Stimulated activated naive B cell treated with anti-CD40 and anti-IgM and Interleukin-4, amounts not matched to agents 10 μg/mL and 1 μg/mL and 100 μg/mL, for 72 hours (primary cell): ENCODE data around the gene ATXN1L.

Source experiments
- ATAC-seq, 2 donors: fragments of 150-1000 bp; cut with Tn5 transposase; replicated peaks; 2 replicates each; pipeline ENCODE4 v1.10.0; 2021; ENCODE audit warnings: moderate library complexity in 1 of 2
- DNase-seq: peaks from one replicate; pipeline ENCODE4 v3.0.0; 2021
- H3K27ac Mint-ChIP-seq: one replicate; pipeline ENCODE4 v1.8.0; 2022; ENCODE audit warnings: mild to moderate bottlenecking, mixed read lengths
- H3K27me3 Mint-ChIP-seq, 2 donors: one replicate each; pipeline ENCODE4 v1.8.0; 2022; ENCODE audit warnings: mixed read lengths in 2 of 2
- H3K36me3 Mint-ChIP-seq, 2 donors: one replicate each; pipeline ENCODE4 v1.8.0; 2022; ENCODE audit warnings: mixed read lengths in 2 of 2, mild to moderate bottlenecking in 1 of 2
- H3K4me1 Mint-ChIP-seq, 2 donors: one replicate each; pipeline ENCODE4 v1.8.0; 2022; ENCODE audit warnings: mixed read lengths in 2 of 2, mild to moderate bottlenecking in 1 of 2
- H3K4me3 Mint-ChIP-seq, 2 donors: one replicate each; pipeline ENCODE4 v1.8.0; 2022; ENCODE audit warnings: mild to moderate bottlenecking in 2 of 2, mixed read lengths in 2 of 2, moderate library complexity in 1 of 2
- H3K9me3 Mint-ChIP-seq, 2 donors: one replicate each; pipeline ENCODE4 v1.8.0; 2022; ENCODE audit warnings: mixed read lengths in 2 of 2, mild to moderate bottlenecking in 1 of 2

ATXN1L gene

DNA sequence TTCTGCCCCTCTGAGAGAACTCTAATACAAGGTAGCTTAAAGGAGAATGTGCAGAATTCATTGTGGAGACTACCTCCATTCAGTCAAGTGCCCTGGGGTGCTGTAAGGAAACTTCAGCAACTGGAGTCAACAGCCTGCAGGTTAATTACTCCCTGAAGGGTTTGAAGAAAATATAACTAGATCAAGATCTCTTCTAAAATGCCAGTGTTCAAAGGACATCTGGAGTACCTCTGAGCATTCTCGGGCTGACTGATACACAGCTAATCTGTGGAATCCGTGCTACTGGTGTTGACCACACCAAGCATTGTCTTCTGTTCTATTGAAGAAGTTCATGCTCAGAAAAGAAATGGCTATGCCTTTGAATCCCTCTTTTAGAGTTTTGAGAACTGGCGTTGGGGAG lies 11.5 kb upstream of the ATXN1L start:
- Mint-ChIP-seq H3K9me3 (no peaks in the 10 kb centered on the region), H3K27me3 (no peaks in the 10 kb centered on the region), H3K4me1 (no peaks in the 10 kb centered on the region), H3K36me3 (no peaks in the 10 kb centered on the region), H3K27ac (no peak overlapping the region), H3K4me3 (no peak overlapping the region)
- no peak for ATAC-seq
- DNase-seq: no peak

DNA sequence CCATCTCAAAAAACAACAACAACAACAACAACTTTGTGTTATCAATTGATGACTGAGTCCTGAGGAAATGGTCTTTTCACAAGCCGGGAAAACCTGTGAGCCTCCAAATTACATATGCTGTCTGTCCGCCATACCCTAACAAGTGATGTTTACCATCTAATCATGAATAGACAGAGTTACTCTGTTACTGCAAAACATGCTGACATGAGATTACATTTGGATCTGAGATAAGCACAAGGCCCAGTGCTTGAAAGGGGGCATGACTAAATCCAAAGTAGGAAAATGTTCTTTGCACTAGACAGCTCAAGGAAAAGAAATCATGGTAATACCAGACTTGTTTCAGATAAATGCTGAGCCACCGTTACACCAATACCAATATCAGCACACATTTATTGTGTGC lies 8.6 kb upstream of the ATXN1L start:
- no peaks in the 10 kb centered on the region for H3K27me3 Mint-ChIP-seq
- H3K36me3 Mint-ChIP-seq: no peaks in the 10 kb centered on the region
- DNase-seq (no peak), ATAC-seq (no peak)
- no peak overlapping the region for H3K4me3 Mint-ChIP-seq
- H3K4me1 Mint-ChIP-seq: peaks cover 5% of the 10 kb centered on the region in 2 donors
- no peak overlapping the region for H3K27ac Mint-ChIP-seq
- no peaks in the 10 kb centered on the region for H3K9me3 Mint-ChIP-seq

DNA sequence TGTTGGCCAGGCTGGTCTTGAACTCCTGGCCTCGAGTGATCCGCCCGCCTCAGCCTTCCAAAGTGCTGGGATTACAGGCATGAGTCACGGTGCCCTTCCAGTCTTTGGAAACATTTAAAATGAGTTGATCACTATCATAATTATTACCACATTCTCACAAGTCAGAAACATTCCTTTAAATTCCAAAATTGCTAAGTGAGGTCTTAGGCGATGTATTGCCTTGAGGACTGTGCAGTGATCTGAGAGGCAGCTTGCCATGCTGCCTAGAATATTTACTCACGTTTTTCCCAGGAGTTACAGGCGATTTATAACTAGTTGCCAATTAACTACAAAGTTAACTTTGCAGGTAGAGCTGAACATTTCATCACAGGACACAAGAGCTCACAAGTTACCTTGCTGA lies 5.7 kb upstream of the ATXN1L start:
- DNase-seq (no peak), ATAC-seq (no peak)
- no peaks in the 10 kb centered on the region for H3K36me3 Mint-ChIP-seq
- H3K27me3 Mint-ChIP-seq: no peaks in the 10 kb centered on the region
- no peaks in the 10 kb centered on the region for H3K9me3 Mint-ChIP-seq
- no peak overlapping the region for H3K4me3 Mint-ChIP-seq
- no peak overlapping the region for H3K27ac Mint-ChIP-seq
- H3K4me1 Mint-ChIP-seq: peaks cover 19 to 25% of the 10 kb centered on the region in 2 donors

GRCh38 chr16:71843572-71843971 lies 2.2 kb upstream of the ATXN1L start:
- ATAC-seq (no peak), DNase-seq (no peak)
- H3K27me3 Mint-ChIP-seq: no peaks in the 10 kb centered on the region
- H3K4me1 Mint-ChIP-seq: peaks cover 34 to 55% of the 10 kb centered on the region in 2 donors
- no peaks in the 10 kb centered on the region for H3K9me3 Mint-ChIP-seq
- H3K36me3 Mint-ChIP-seq: peaks cover 7% of the 10 kb centered on the region in 2 donors
- H3K27ac Mint-ChIP-seq: peak overlapping the region; percentile 56
- H3K4me3 Mint-ChIP-seq: no peak overlapping the region

GRCh38 chr16:71846431-71846830 lies 655 bp downstream of the ATXN1L start:
- no peaks in the 10 kb centered on the region for H3K9me3 Mint-ChIP-seq
- no peaks in the 10 kb centered on the region for H3K27me3 Mint-ChIP-seq
- ATAC-seq (no peak), DNase-seq (no peak)
- peak overlapping the region; percentile 92 to 94 for H3K4me3 Mint-ChIP-seq
- H3K27ac Mint-ChIP-seq: peak overlapping the region; percentile 99
- H3K4me1 Mint-ChIP-seq: peaks cover 40 to 58% of the 10 kb centered on the region in 2 donors
- H3K36me3 Mint-ChIP-seq: peaks cover 19 to 30% of the 10 kb centered on the region in 2 donors

GRCh38 chr16:71847096-71847495 lies 1.3 kb downstream of the ATXN1L start:
- Mint-ChIP-seq H3K27ac (peak overlapping the region; percentile 99), H3K9me3 (no peaks in the 10 kb centered on the region), H3K27me3 (no peaks in the 10 kb centered on the region), H3K4me1 (peaks cover 42 to 61% of the 10 kb centered on the region in 2 donors), H3K36me3 (peaks cover 22 to 36% of the 10 kb centered on the region in 2 donors), H3K4me3 (peak overlapping the region; percentile 92 to 94)
- DNase-seq (no peak), ATAC-seq (no peak)

GRCh38 chr16:71848622-71849021 lies 2.8 kb downstream of the ATXN1L start:
- ATAC-seq: no peak
- H3K27me3 Mint-ChIP-seq: no peaks in the 10 kb centered on the region
- H3K4me1 Mint-ChIP-seq: peaks cover 44 to 64% of the 10 kb centered on the region in 2 donors
- H3K9me3 Mint-ChIP-seq: no peaks in the 10 kb centered on the region
- peaks cover 30 to 49% of the 10 kb centered on the region in 2 donors for H3K36me3 Mint-ChIP-seq
- H3K4me3 Mint-ChIP-seq: no peak overlapping the region
- H3K27ac Mint-ChIP-seq: no peak overlapping the region
- DNase-seq: no peak

DNA sequence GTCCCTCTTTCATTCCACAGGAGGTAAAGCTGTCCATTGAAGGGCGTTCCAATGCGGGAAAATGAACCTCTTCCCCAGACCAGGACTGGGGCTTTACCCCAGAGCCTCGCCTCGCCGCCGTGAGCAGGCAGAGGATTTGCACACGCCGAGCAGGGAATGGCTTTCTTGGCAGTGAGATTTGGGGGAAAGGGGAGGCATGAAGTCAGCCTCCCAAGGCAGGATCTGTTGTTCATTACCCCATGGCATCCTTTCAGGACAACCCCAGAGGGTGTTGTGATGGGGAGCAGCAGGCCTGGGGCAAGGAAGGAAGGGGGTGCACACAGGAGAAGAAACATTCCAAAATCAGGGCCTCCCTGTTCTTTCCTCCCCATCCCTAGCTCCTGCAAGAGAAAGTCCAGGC lies 6.0 kb downstream of the ATXN1L start:
- peaks cover 42 to 66% of the 10 kb centered on the region in 2 donors for H3K36me3 Mint-ChIP-seq
- no peak overlapping the region for H3K4me3 Mint-ChIP-seq
- ATAC-seq (no peak), DNase-seq (no peak)
- H3K9me3 Mint-ChIP-seq: no peaks in the 10 kb centered on the region
- peaks cover 57 to 69% of the 10 kb centered on the region in 2 donors for H3K4me1 Mint-ChIP-seq
- peak overlapping the region; percentile 37 for H3K27ac Mint-ChIP-seq
- H3K27me3 Mint-ChIP-seq: no peaks in the 10 kb centered on the region

- ATAC-seq (no peak), DNase-seq (no peak)
- Mint-ChIP-seq H3K27me3 (no peaks in the 10 kb centered on the region), H3K4me3 (no peak overlapping the region), H3K4me1 (peaks cover 55 to 68% of the 10 kb centered on the region in 2 donors), H3K27ac (peak overlapping the region; percentile 37), H3K9me3 (no peaks in the 10 kb centered on the region), H3K36me3 (peaks cover 42 to 66% of the 10 kb centered on the region in 2 donors)
These were observed 6.4 kb downstream of the ATXN1L start for GRCh38 chr16:71852158-71852557.

- peaks cover 54 to 68% of the 10 kb centered on the region in 2 donors for H3K4me1 Mint-ChIP-seq
- no peak overlapping the region for H3K4me3 Mint-ChIP-seq
- peaks cover 46 to 70% of the 10 kb centered on the region in 2 donors for H3K36me3 Mint-ChIP-seq
- H3K9me3 Mint-ChIP-seq: no peaks in the 10 kb centered on the region
- peak overlapping the region; percentile 90 for H3K27ac Mint-ChIP-seq
- DNase-seq (no peak), ATAC-seq (no peak)
- H3K27me3 Mint-ChIP-seq: no peaks in the 10 kb centered on the region
These were observed 6.8 kb downstream of the ATXN1L start for GRCh38 chr16:71852561-71852960.

DNA sequence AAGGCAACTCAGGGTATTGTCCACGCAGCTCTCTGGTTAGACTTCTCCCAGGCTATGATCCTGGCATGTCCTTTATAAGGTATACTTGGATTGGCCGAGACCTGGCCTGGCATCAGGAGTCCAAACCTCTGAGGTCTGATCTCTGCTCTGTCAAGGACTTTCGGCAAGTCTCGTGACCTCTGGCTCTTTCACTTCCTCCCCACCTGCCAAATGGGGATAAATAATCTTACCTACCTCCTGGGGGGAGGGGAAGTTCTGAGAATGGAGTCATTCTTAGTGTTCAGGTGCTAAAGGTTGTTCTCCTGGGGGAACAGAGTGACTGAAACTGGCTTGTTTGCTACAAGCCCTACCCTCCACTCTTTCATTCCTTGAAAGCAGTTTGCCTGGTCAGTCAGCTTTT lies 7.6 kb downstream of the ATXN1L start:
- peaks cover 50 to 59% of the 10 kb centered on the region in 2 donors for H3K4me1 Mint-ChIP-seq
- no peaks in the 10 kb centered on the region for H3K27me3 Mint-ChIP-seq
- no peaks in the 10 kb centered on the region for H3K9me3 Mint-ChIP-seq
- peaks cover 44 to 69% of the 10 kb centered on the region in 2 donors for H3K36me3 Mint-ChIP-seq
- ATAC-seq: peak; percentile 85 to 86
- H3K4me3 Mint-ChIP-seq: peak overlapping the region; percentile 56 to 66
- DNase-seq: peak; percentile 23
- peak overlapping the region; percentile 71 for H3K27ac Mint-ChIP-seq

DNA sequence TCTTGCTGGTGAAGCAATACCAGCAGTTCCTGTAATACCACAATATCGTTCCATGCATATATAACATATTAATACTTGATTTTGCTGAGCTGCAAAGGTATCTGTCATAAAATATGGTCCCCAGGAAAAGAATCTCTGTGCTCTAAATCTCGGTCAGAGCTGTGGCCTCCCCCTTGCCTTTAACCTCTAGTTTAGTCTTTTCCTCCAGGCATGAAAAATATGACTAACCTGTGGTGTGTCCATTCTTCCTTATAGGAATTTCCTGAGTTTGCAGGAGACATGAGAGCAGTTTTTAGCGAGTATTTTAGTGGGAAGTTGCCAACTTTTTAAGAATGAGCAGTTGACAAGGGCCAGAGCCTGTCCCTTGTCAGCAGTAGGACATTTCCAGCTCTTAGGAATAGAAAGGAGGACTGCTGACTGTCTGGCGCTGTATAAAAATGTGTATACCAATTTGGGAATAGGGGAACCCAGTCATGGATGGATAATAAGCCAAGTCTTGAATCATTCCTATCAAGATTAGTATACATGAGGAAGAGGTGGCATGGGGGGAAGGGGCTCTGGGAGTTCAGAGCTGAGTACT lies 8.7 kb downstream of the ATXN1L start:
- H3K9me3 Mint-ChIP-seq: no peaks in the 10 kb centered on the region
- H3K27ac Mint-ChIP-seq: no peak overlapping the region
- H3K36me3 Mint-ChIP-seq: peaks cover 43 to 70% of the 10 kb centered on the region in 2 donors
- DNase-seq (no peak), ATAC-seq (no peak)
- peaks cover 45 to 56% of the 10 kb centered on the region in 2 donors for H3K4me1 Mint-ChIP-seq
- no peaks in the 10 kb centered on the region for H3K27me3 Mint-ChIP-seq
- no peak overlapping the region for H3K4me3 Mint-ChIP-seq

GRCh38 chr16:71855937-71856662 lies 10.3 kb downstream of the ATXN1L start:
- peaks cover 42 to 60% of the 10 kb centered on the region in 2 donors for H3K36me3 Mint-ChIP-seq
- no peak for DNase-seq
- ATAC-seq: no peak

DNA sequence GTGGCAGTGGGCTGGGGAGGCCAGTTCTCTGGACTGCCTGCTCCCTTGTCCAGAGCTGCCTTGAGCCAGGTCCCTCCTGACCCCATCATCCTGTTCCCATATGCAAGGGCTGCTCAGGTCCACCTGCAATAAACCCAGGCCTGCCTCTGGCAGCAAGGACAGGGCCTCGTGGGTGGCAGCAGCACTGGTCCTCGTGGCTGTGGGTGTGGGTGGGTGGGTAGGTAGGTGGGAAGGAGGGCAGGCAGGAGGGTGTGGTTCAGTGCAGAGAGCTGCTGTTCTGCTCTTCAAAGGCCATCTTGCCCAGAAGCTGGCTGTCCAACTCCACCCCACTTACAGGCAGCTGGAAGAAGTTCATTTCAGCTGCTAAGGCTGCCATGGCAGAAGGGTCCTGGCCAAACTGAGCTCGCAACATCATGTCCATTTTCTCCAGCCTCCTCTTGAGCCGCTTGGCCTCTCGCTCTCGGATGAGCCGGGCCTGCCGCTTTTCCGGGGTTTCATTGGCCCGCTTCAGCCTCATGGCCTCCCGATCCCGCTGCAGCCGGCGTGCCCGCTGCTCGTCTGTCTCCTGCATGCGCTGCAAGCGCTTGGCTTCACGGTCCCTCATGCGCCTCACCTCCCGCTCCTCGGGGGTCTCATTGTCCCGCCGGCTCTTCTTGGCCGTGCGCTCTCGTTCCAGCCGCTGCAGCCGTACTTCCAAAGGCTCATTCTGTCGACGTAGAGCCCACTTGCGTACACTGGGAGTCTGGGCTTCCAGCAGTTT lies 14.2 kb downstream of the ATXN1L start:
- Mint-ChIP-seq H3K4me3 (no peak overlapping the region), H3K9me3 (no peaks in the 10 kb centered on the region), H3K27me3 (no peaks in the 10 kb centered on the region), H3K4me1 (peaks cover 16 to 19% of the 10 kb centered on the region in 2 donors), H3K36me3 (peaks cover 24 to 41% of the 10 kb centered on the region in 2 donors), H3K27ac (peak overlapping the region; percentile 66)
- DNase-seq: no peak
- ATAC-seq: no peak

More at GRCh38 chr16:71855937-71856662, 10.3 kb downstream of the ATXN1L start:
- H3K4me3 Mint-ChIP-seq: no peak overlapping the region
- no peaks in the 10 kb centered on the region for H3K9me3 Mint-ChIP-seq
- peaks cover 43 to 56% of the 10 kb centered on the region in 2 donors for H3K4me1 Mint-ChIP-seq
- no peaks in the 10 kb centered on the region for H3K27me3 Mint-ChIP-seq
- H3K27ac Mint-ChIP-seq: no peak overlapping the region
